ENCODE results near the gene KATNA1.

DNA sequence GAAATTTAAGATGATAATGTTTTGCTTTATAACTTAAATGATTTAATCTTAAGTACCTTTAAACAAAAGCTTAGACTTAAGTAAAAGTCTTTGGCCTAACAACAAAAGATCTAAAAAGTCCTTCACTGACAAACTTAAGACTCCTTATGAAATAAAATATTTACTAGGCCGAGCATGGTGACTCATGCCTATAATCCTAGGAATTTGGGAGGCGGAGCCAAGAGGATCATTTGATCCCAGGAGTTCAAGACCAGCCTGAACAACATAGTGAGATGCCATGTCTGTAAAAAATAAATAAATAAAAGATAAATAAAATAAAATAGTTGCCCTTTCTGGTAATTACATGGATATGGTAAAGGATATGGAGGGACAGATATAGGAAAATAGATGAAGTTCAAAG, 12.4 kb downstream of the KATNA1 start:
- TF ChIP-seq CTCF (IDR thresholded peaks at IDR 0.05; ENCODE audit: low read length): no peak
- TF ChIP-seq EZH2 (IDR thresholded peaks at IDR 0.05; ENCODE audit: borderline replicate concordance, low read length): no peak
